Measurements from ENCODE around the gene CHD6.

Gene CHD6

DNA sequence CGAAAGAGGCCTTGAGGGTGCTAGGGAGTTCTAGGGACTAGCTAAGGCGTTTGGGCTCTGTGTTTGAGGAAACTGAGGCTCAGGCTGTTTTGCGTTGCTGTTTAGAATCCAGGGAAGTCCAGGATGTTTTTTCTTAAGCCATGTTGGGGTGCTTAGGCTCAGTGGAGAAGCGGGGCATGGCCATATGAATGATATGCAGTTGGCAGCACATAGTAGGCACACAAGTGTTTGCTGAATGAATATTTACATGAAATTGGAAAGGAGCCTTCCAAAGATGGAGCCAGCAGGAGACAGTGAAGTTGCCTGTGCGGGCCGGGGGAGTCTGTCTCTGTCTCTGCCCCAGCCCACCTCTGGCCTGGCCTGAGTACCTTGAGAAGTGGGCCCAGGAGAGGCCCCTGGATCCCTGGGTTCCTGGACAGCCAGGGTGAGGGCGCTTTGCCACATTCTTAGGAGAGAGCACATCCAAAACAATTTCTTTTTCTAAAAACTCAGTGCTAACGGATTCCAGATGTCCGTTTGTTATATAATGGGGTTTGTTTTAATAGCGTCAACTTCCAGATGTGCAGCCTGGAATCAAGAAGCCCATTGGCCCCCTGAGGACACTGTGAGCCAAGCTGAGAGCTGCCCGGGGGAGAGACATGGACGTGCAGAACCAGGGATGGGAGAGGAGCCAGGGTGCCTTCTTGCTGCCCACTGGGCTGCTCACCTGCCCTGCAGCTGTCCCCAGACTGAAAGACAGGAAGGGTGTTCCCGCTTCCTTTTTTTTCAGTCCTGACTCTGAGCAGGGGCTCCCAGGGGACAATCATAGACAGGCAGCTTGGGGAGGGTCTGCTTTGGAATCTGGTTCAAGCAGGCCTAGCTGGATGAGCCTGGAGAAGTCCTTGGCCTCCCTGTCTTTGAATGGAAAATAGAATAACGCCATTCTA lies 231.4 kb downstream of the CHD6 start:
- DNase-seq: no peak

GRCh38 chr20:41382791-41383305 lies 235.3 kb downstream of the CHD6 start:
- no peak for DNase-seq

DNA sequence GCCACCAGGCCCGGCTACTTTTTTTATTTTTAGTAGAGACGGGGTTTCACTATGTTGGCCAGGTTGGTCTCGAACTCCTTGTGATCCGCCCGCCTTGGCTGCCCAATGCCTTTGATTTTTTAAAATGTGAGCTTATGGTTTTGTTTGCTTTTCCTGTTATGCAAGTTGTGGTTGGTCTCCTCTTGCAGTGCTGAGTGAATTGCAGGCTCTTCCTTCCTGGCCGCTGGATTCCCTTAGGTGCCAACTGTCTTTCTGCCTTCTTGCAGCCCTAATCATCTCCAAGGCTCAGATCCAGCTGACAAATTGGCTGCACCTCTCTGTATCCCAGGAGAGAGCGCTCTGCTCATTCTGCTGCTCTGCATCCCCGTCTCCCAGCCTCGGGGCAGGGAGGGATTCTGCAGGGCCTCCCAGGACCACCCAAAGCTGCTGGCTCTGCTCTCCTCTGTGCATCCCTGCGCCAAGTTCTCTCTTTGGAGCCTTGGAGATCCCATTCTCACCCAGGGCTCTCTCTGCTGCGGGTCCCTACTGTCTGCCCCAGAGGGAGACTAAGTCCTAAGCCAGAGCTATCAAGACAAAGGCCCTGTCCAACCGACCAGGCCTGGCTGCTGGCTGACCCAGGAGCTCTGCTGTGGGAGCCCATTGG lies 237.5 kb downstream of the CHD6 start:
- DNase-seq: no peak

- no peak for DNase-seq
Measured at GRCh38 chr20:41379551-41379950, 238.6 kb downstream of the CHD6 start.

- DNase-seq: no peak
Measured at GRCh38 chr20:41377275-41377674, 240.9 kb downstream of the CHD6 start.

GRCh38 chr20:41376349-41376748 lies 241.8 kb downstream of the CHD6 start:
- DNase-seq: no peak

GRCh38 chr20:41375846-41376245 lies 242.3 kb downstream of the CHD6 start:
- DNase-seq: no peak

DNA sequence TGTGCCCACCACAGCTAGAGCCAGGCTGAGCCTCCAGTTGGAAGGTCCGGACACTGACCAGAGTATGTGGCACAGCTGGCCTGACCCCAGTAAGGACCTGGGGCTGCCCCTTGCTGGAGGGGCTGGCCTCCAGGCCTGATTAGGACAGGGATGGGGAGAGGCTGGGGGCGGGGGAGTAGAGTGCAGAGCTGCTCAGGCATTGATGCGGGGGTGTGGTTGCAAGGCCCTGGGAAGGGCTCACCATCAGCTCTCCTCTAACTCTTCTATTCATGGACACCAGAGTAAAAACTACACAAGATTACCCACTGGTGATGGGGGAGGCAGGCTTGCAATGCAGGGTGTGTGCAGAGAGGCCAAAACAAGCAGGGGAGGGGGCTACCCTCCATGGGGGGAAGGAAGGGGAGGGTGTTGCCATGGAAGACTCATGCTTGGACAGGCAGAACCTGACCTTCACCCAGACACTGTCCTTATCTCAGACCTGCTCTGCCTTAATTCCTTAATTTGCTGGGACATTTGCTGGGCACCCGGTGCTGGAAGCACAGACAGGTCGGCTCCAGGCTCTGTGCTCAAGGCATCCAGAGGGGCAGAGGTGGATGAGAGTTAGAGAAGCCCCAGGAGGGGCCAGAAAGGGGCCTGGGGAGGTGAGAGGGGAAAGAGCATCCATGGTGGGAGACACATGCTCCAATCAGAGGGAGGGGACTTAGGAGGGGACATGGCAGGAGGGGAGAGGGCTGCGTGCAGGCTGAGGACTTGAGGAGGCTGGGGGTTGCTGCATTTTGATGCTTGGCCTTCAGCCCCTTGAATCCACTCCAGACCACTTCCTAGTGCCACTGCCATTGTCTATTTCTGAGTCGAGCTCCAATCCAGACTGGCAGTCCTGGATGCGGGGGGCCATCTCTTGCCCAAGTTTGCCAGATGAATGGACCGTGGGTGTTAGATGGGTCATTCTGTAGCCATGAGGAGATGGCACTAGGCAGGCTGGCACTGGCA lies 244.0 kb downstream of the CHD6 start:
- no peak for DNase-seq

DNA sequence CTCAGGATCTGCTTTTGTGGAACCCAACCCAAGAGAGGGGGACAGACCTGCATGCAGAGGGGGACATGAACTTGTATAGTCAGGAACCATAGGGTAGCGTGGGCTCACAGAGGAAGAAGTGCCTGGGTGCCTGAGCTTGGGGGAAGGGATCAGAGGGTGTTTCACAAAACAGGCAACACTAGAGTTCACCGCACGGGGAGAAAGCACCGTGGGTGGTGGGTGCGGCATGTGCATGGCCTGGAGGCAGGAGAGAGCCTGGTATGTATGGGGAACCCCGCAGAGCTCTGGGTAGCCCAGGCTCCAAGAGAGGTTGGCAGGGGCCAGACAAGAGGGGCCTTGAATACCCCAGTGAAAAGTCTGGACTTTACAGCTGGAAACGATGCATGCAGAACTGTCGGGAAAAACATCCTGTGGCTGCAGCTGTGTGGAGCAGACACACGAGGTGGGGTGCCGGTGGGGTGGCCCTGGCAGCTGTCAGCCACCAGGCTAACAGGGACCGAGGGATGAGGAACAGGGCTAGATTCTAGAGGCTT lies 244.9 kb downstream of the CHD6 start:
- no peak for DNase-seq

GRCh38 chr20:41371371-41371770 lies 246.8 kb downstream of the CHD6 start:
- DNase-seq: no peak

GRCh38 chr20:41370176-41370575 lies 248.0 kb downstream of the CHD6 start:
- DNase-seq: no peak

GRCh38 chr20:41369673-41370072 lies 248.5 kb downstream of the CHD6 start:
- DNase-seq: no peak

GRCh38 chr20:41367956-41368355 lies 250.2 kb downstream of the CHD6 start:
- DNase-seq: no peak

GRCh38 chr20:41367393-41367695 lies 250.8 kb downstream of the CHD6 start:
- no peak for DNase-seq

DNA sequence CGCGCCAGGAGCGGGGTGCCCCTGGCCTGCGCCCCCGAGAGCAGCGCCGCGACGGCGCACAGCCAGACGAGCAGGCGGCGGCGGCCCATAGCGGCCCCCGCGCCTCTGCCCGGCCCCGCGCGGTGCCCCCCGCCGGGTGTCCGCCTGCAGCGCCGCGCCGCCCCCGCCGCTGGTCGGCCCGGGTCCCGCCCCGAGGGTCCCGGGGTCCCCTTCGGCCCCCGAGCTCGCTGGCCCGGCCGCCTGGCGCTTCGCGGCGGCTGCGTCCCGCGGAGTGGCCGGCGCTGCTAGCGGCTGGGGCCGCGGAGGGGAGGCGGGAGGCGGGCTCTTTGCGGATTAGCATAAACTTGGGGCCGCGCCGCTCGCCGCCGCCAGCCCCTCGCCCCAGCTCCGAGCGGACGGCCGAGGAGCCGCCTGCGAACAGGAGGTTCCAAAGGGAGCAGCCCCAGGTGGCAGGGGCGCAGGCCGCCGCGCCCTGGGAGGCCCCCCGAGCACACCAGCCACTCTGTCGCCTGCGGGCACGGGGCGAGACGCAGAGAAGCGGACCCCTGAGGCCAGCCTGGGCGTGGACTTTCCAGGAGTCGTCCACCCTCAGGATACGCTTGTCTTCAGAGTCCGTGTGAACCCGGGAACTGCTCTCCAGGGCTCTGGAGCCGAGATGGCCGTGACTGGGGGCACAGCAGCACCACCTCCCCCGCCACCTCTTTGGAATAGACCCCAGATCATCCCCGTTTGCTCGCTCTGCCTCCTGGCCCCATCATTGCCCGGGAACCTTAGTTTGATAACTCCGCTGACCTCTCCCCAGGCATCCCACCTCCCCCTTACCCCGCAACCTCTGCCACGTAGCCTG lies 251.4 kb downstream of the CHD6 start, which contains the start of gene EMILIN3:
Gene EMILIN3, minus strand, starts transcription at position 273 of the 847 bp plus-strand sequence. Its CDS starts 184 bp downstream, at position 89.
- no peak for DNase-seq

- no peak for DNase-seq
Measured at GRCh38 chr20:41365777-41366545, 252.2 kb downstream of the CHD6 start.

GRCh38 chr20:41364967-41365765 lies 253.0 kb downstream of the CHD6 start:
- no peak for DNase-seq

GRCh38 chr20:41364236-41364855 lies 253.8 kb downstream of the CHD6 start:
- DNase-seq: no peak

DNA sequence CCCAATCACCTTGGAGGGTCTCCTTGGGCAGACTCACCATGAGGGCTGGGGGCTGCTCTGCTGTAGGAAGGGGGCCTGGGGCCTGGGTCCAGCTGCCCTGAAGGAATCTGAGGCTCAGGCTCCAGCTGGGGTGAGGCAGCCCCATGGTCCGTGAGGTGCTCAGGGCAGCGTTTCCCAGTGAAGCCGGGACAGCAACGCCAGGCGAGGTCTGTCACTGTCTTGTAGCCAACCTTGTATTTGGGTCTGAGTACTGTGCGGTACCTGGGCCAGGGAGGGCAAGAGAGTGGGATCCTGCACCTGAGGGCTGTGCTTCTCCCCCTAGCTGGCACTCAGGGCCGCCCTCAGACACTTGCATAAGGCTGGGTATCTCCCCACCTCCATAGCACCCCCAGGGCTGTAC lies 254.6 kb downstream of the CHD6 start:
- DNase-seq: no peak
